Measurements from ENCODE around the gene DRG2. TPM values are rescaled to one million over a fixed set of nuclear protein-coding genes. Genes with fewer than 3 reads are reported as not detected.
A peak's percentile ranks its signal among the peaks of the same experiment; 100 is the strongest.

The DRG2 gene
- total and polyA plus RNA-seq, 2 of the 8 experiments (the other 6 are each of a cell fraction or from before 2014, with no cell fraction given), result 44.6 to 47.8 TPM

DNA sequence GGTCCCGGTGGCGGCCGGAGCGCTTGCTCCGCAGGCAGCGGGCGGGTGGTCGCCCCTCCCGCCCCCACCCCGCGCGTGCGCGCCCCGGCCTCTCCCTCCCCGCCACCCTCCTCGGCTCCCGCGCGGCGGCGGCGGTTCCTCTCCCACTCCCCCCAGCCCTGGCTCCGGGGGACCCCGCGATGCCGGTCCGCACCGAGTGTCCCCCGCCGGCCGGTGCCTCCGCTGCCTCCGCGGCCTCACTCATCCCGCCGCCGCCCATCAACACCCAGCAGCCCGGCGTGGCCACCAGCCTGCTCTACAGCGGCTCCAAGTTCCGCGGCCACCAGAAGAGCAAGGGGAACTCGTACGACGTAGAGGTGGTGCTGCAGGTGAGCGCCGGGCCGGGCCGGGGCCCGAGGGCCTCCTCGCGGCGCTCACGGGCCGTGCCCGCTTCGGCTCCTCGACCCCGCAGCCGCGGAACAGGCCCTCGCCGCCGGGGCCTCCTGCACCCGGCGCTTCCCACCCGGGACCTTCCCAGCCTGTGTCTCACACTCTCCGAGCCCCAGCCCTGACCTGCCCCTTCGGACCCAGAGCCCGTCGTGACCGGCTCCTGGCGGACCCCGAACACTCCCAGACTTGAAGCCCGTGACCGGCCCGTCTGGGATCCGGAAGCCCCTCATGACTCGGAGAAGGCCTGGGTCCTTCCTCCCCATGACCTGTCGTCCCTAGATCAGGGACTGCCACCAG lies 48.0 kb upstream of the DRG2 start:
- peaks cover 7% of the 10 kb centered on the region for H3K23me2 ChIP-seq (ENCODE audit: low read depth, low read length)
- POLR2A ChIA-PET (ENCODE audit: partially characterized antibody), result interaction anchor here (1.6 kb wide), 1 partner anchor 16 kb away, joined by 7 read pairs; no protein-coding TSS in a partner anchor
- peaks cover 0 to 4% (median 3%) of the 10 kb centered on the region in 4 experiments for H3K4me1 ChIP-seq (replicated peaks in 1 of 4; ENCODE audit: control insufficient read depth in 3 of 4, insufficient read depth in 4 of 4, low read length in 3 of 4)
- H3K36me3 ChIP-seq (ENCODE audit: control insufficient read depth in 2 of 4, insufficient read depth in 4 of 4, low read length in 3 of 4), result no peaks in the 10 kb centered on the region
- peaks cover 4 to 5% of the 10 kb centered on the region in 2 experiments for H4K20me1 ChIP-seq (replicated peaks in 1 of 2; ENCODE audit: control insufficient read depth in 1 of 2, insufficient read depth in 2 of 2, low read length in 2 of 2)
- peak overlapping the region; percentile 62 for H4K8ac ChIP-seq (ENCODE audit: extremely low read depth, insufficient read depth, low read length)
- no peak overlapping the region for H2BK20ac ChIP-seq (ENCODE audit: low read length)
- no peak overlapping the region for H3K4ac ChIP-seq (replicated peaks; ENCODE audit: insufficient read length, low read depth, low read length)
- peak overlapping the region in 3 of 4 experiments; percentile 39 to 78 (median 53); a peak in 5 of 7 replicates for H3K9ac ChIP-seq (replicated peaks in 1 of 4; ENCODE audit: extremely low read depth in 1 of 4, low read depth in 3 of 4, low read length in 3 of 4)
- H3K79me1 ChIP-seq (ENCODE audit: low read depth, low read length), result peaks cover 3% of the 10 kb centered on the region; the same call in 1 of the 2 replicates
- peak overlapping the region; percentile 60 to 95 (median 86) for H3K4me3 ChIP-seq (ENCODE audit: extremely low read depth in 1 of 4, insufficient read depth in 2 of 4, low read depth in 3 of 4, low read length in 4 of 4)
- no peak overlapping the region for H2BK12ac ChIP-seq (ENCODE audit: low read depth, low read length)
- FAIRE-seq (no peak), DNase-seq (ENCODE audit: low read depth in 1 of 2, low spot score in 2 of 2) (peak in 1 of 2 experiments; percentile 56)
- no peak overlapping the region for H3K23ac ChIP-seq (ENCODE audit: insufficient read length)
- no peak overlapping the region for H3K18ac ChIP-seq (ENCODE audit: extremely low read depth, low read length)
- no peak overlapping the region; the same call in 1 of the 2 replicates for H2AFZ ChIP-seq (ENCODE audit: low read length)
- H2AK5ac ChIP-seq (ENCODE audit: low read depth, low read length), result no peak overlapping the region
- peak overlapping the region; percentile 71 to 84 for H3K4me2 ChIP-seq (ENCODE audit: insufficient read depth in 1 of 2, low read depth in 2 of 2, low read length in 2 of 2)
- peaks cover 0 to 6% (median 3%) of the 10 kb centered on the region in 4 experiments; a peak in 2 of 7 replicates for H3K27me3 ChIP-seq (replicated peaks in 1 of 4; ENCODE audit: control insufficient read depth in 3 of 4, extremely low read depth in 1 of 4, insufficient read depth in 3 of 4, low read length in 3 of 4)
- H3K14ac ChIP-seq (ENCODE audit: insufficient read length), result no peak overlapping the region
- 3% methylated on average over 38 of the region's 81 CpGs; no CpG with 5 or more reads in 1 of the 2 experiments for WGBS, 2 experiments (ENCODE audit: extremely low coverage in 1 of 2, insufficient coverage in 1 of 2, insufficient read length in 1 of 2, insufficient replicate concordance in 2 of 2, low coverage in 1 of 2, low lambda C conversion rate in 2 of 2, missing lambda C conversion rate in 1 of 2)
- no peak overlapping the region for H2BK120ac ChIP-seq (replicated peaks; ENCODE audit: low read depth, low read length)
- no peak overlapping the region for H3K56ac ChIP-seq (replicated peaks; ENCODE audit: insufficient read length, low read depth, low read length)
- no peaks in the 10 kb centered on the region for H3K9me3 ChIP-seq (ENCODE audit: insufficient read depth in 2 of 2, low read depth in 1 of 2, low read length in 1 of 2)
- H3K79me2 ChIP-seq (ENCODE audit: control insufficient read depth in 1 of 2, insufficient read depth in 2 of 2, low read length in 2 of 2), result peaks cover 0 to 20% of the 10 kb centered on the region in 2 experiments; a peak in 1 of 4 replicates
- H3K27ac ChIP-seq (ENCODE audit: low read depth, low read length), result no peak overlapping the region
- no peak overlapping the region for H4K91ac ChIP-seq (replicated peaks; ENCODE audit: insufficient read length, low read length)
- CTCF ChIA-PET (ENCODE audit: partially characterized antibody), result interaction anchor here (1.0 kb wide), 1 partner anchor 229 kb away, joined by 3 read pairs; no protein-coding TSS in a partner anchor
- peak overlapping the region; percentile 30 for H4K5ac ChIP-seq (ENCODE audit: insufficient read length, low read depth, low read length)
- H2BK15ac ChIP-seq (ENCODE audit: low read length), result no peak overlapping the region
- H2BK5ac ChIP-seq (ENCODE audit: low read depth, low read length), result no peak overlapping the region
- TF ChIP-seq RBBP5 (IDR thresholded peaks at IDR 0.05; ENCODE audit: borderline replicate concordance, low read depth, low read length) (peak; percentile 33; the same call in 1 of the 2 replicates), CEBPB (IDR thresholded peaks at IDR 0.05; ENCODE audit: low read depth, low read length) (no peak), TAF1 (IDR thresholded peaks at IDR 0.05; ENCODE audit: low read depth, low read length) (0 out of 2 replicates have a peak, but pooled peaks have one; percentile 39), TAF7 (optimal IDR thresholded peaks at IDR 0.05; ENCODE audit: borderline replicate concordance, low read depth, low read length) (peak; percentile 34), CBX5 (IDR thresholded peaks at IDR 0.05; ENCODE audit: low read depth, low read length) (no peak), SIN3A (conservative IDR thresholded peaks at IDR 0.05 in 1 of 2, IDR thresholded peaks at IDR 0.05 in 1 of 2; ENCODE audit: low read depth in 1 of 2, low read length in 2 of 2) (peak in 1 of 2 experiments; percentile 40; a peak in 1 of 4 replicates), ASH2L (IDR thresholded peaks at IDR 0.05; ENCODE audit: low read length) (peak; percentile 61), TCF12 (IDR thresholded peaks at IDR 0.05; ENCODE audit: low read depth, low read length) (no peak)
- TF ChIP-seq, protein P1, sequence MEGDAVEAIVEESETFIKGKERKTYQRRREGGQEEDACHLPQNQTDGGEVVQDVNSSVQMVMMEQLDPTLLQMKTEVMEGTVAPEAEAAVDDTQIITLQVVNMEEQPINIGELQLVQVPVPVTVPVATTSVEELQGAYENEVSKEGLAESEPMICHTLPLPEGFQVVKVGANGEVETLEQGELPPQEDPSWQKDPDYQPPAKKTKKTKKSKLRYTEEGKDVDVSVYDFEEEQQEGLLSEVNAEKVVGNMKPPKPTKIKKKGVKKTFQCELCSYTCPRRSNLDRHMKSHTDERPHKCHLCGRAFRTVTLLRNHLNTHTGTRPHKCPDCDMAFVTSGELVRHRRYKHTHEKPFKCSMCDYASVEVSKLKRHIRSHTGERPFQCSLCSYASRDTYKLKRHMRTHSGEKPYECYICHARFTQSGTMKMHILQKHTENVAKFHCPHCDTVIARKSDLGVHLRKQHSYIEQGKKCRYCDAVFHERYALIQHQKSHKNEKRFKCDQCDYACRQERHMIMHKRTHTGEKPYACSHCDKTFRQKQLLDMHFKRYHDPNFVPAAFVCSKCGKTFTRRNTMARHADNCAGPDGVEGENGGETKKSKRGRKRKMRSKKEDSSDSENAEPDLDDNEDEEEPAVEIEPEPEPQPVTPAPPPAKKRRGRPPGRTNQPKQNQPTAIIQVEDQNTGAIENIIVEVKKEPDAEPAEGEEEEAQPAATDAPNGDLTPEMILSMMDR (IDR thresholded peaks at IDR 0.05; ENCODE audit: control extremely low read depth in 1 of 3, insufficient read depth in 1 of 3, low read depth in 1 of 3, low read length in 3 of 3), result 0 out of 4 replicates have a peak, but pooled peaks of 1 of the 3 experiments have one; percentile 3
